Kidney (tissue), 14 donors: ENCODE results near the gene NACA2. TPM values are rescaled to one million over a fixed set of nuclear protein-coding genes. Genes with fewer than 3 reads are reported as not detected.

Source experiments
- DNase-seq, 5 donors: peaks; one replicate each; pipeline ENCODE4 v3.0.0-alpha.2; 2013 to 2020
- FAIRE-seq: peaks from 2 replicates; lab custom pipeline; 2012; peaks lifted over from hg19 to GRCh38; lab: Jason Lieb, UNC
- H3K27ac ChIP-seq, 2 donors: one replicate each; pipeline ENCODE4 v1.7.0; 2013; ENCODE audit warnings: low read depth in 2 of 2, low read length in 2 of 2, inconsistent platforms in 1 of 2
- H3K27me3 ChIP-seq: one replicate; pipeline ENCODE4 v1.7.1; 2013; ENCODE audit warnings: low read length, inconsistent platforms; ENCODE audit not compliant: control insufficient read depth, insufficient read depth
- H3K36me3 ChIP-seq, 3 donors: one replicate each; pipeline versions ENCODE4 v1.7.0 to v1.7.1; 2013; ENCODE audit warnings: low read length in 3 of 3, control low read depth in 1 of 3, inconsistent platforms in 1 of 3; ENCODE audit not compliant: insufficient read depth in 3 of 3, control insufficient read depth in 2 of 3
- H3K4me1 ChIP-seq, 3 donors: one replicate each; pipeline versions ENCODE4 v1.7.0 to v1.7.1; 2013; ENCODE audit warnings: low read length in 3 of 3, inconsistent platforms in 1 of 3, low read depth in 1 of 3; ENCODE audit not compliant: control insufficient read depth in 2 of 3, insufficient read depth in 2 of 3
- H3K4me3 ChIP-seq, 3 donors: one replicate each; pipeline versions ENCODE4 v1.7.0 to v1.8.1; 2013; ENCODE audit warnings: low read length in 3 of 3, control low read depth in 1 of 3, inconsistent platforms in 1 of 3
- H3K9ac ChIP-seq, 3 donors: one replicate each; pipeline versions ENCODE4 v1.7.0 to v1.7.1; 2013; ENCODE audit warnings: low read length in 3 of 3, control low read depth in 1 of 3, inconsistent platforms in 1 of 3
- H3K9me3 ChIP-seq, 3 donors: one replicate each; pipeline versions ENCODE4 v1.7.0 to v1.7.1; 2013; ENCODE audit warnings: low read length in 3 of 3, control low read depth in 1 of 3, inconsistent platforms in 1 of 3; ENCODE audit not compliant: control insufficient read depth in 2 of 3, insufficient read depth in 1 of 3
- intact Hi-C: fragments of 100-400 bp; cut with DNase I; formaldehyde crosslinking; loops from one replicate; pipeline ENCODE4 v1.11.1; 2022
- polyA plus RNA-seq: library from polyadenylated mRNA; stranded (reverse); fragments of 350-450 nt; fragmentation: Illumina TruSeq; extraction: RNeasy Lipid Tissue Mini Kit (QIAGEN cat#74804); gene quantifications from one replicate; pipeline ENCODE4 v1.2.3, GENCODE V29; 2014; ENCODE audit warnings: low read depth, low replicate concordance; ENCODE audit not compliant: insufficient read depth
- total RNA-seq: library from RNA; stranded (reverse); fragmentation: NEBNext Ultra II Directional; extraction: Animal tissue kit (Norgen Biotek cat#: 25700); gene quantifications from one replicate; pipeline ENCODE4 v1.2.1, GENCODE V29; 2021
- TF ChIP-seq, protein P1 (sequence below): IDR thresholded peaks from 3 replicates; pipeline ENCODE4 v1.5.1; 2012; ENCODE audit warnings: mild to moderate bottlenecking, moderate library complexity, borderline replicate concordance; ENCODE audit not compliant: insufficient read depth; ENCODE audit errors: extremely low read depth
- donor health status: control.
- donor health status: control.
- donor health status: control.
- donor health status: control.
- donor health status: control.
- donor health status: DM: yes; HTN: yes; CAD: no.
- donor health status: Normal renal cell carcinoma (clear cell type).

The NACA2 gene
- total and polyA plus RNA-seq, 2 donors from 2014 or later: not detected

- Histone ChIP-seq H3K27me3 (no peaks in the 10 kb centered on the region), H3K36me3 (no peaks in the 10 kb centered on the region), H3K4me3 (no peak overlapping the region), H3K27ac (no peak overlapping the region), H3K9me3 (no peaks in the 10 kb centered on the region), H3K4me1 (no peaks in the 10 kb centered on the region), H3K9ac (no peak overlapping the region)
- TF ChIP-seq, protein P1, sequence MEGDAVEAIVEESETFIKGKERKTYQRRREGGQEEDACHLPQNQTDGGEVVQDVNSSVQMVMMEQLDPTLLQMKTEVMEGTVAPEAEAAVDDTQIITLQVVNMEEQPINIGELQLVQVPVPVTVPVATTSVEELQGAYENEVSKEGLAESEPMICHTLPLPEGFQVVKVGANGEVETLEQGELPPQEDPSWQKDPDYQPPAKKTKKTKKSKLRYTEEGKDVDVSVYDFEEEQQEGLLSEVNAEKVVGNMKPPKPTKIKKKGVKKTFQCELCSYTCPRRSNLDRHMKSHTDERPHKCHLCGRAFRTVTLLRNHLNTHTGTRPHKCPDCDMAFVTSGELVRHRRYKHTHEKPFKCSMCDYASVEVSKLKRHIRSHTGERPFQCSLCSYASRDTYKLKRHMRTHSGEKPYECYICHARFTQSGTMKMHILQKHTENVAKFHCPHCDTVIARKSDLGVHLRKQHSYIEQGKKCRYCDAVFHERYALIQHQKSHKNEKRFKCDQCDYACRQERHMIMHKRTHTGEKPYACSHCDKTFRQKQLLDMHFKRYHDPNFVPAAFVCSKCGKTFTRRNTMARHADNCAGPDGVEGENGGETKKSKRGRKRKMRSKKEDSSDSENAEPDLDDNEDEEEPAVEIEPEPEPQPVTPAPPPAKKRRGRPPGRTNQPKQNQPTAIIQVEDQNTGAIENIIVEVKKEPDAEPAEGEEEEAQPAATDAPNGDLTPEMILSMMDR: no peak
- FAIRE-seq (no peak), DNase-seq (no peak)
- intact Hi-C loops: no loop called here
Measured at GRCh38 chr17:61601297-61601696, 10.3 kb upstream of the NACA2 start.

DNA sequence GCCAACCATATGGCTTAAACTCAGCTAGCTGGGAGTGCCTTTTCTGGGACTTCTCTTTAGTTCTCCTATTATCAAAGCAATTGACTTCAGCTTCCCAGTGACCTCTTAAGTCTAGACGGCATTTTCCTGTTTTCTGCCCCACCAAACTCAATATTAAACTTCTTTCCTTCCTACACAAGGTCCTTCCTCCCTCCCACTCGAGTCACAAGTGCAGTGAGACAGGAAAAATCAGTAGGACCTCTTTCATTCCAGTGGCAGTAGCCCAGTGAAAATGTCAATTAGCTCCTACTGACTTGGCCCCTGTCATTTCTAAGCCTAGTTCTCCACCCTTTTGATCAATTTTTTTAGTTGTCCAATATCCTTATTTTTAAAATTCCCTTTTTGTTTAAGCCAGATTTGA is 9.6 kb upstream of the NACA2 start:
- H3K27ac ChIP-seq: no peak overlapping the region
- no peaks in the 10 kb centered on the region for H3K27me3 ChIP-seq
- DNase-seq (no peak), FAIRE-seq (no peak)
- H3K4me1 ChIP-seq: no peaks in the 10 kb centered on the region
- H3K9me3 ChIP-seq: no peaks in the 10 kb centered on the region
- no peak overlapping the region for H3K4me3 ChIP-seq
- intact Hi-C loops: no loop called here
- H3K36me3 ChIP-seq: no peaks in the 10 kb centered on the region
- no peak overlapping the region for H3K9ac ChIP-seq
- TF ChIP-seq, protein P1: no peak

- Histone ChIP-seq H3K4me1 (no peaks in the 10 kb centered on the region), H3K36me3 (no peaks in the 10 kb centered on the region), H3K4me3 (no peak overlapping the region), H3K9me3 (no peaks in the 10 kb centered on the region), H3K27me3 (no peaks in the 10 kb centered on the region), H3K27ac (no peak overlapping the region), H3K9ac (no peak overlapping the region)
- FAIRE-seq: no peak
- TF ChIP-seq, protein P1: no peak
- DNase-seq: no peak
- intact Hi-C loops: no loop called here
Measured at GRCh38 chr17:61599608-61600007, 8.6 kb upstream of the NACA2 start.

DNA sequence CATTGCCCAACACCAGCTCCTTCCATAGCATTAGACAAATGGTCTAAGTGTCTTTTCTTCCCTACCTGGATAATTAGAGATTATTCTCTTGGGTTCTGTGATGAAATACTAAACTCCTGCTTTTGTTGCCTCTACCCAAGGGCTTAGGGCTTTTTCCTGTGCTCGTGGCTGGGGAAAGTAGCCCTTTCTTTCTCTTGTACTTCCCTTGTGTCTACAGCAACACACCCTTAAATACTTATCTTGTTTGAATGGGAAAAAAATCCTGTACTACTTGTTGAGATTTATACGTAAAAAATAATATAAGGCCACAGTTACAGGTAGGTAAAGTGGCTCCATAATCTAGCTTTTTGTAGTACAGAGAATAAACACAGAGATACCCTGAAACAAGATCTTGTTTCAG is 7.0 kb upstream of the NACA2 start:
- Histone ChIP-seq H3K9me3 (no peaks in the 10 kb centered on the region), H3K36me3 (no peaks in the 10 kb centered on the region)
- TF ChIP-seq, protein P1: no peak

More for the DNA sequence above, 7.0 kb upstream of the NACA2 start:
- H3K27ac ChIP-seq: no peak overlapping the region
- FAIRE-seq (no peak), DNase-seq (no peak)
- intact Hi-C loops: no loop called here
- H3K4me1 ChIP-seq: no peaks in the 10 kb centered on the region
- H3K4me3 ChIP-seq: no peak overlapping the region
- H3K9ac ChIP-seq: no peak overlapping the region
- no peaks in the 10 kb centered on the region for H3K27me3 ChIP-seq
